ENCODE measurements around the gene OR3A3. TPM values are rescaled to one million over a fixed set of nuclear protein-coding genes. Genes with fewer than 3 reads are reported as not detected.
A peak's percentile ranks its signal among the peaks of the same experiment; 100 is the strongest.
"Not testable (repeated sequence)": the region's sequence is repeated elsewhere in the genome, so short reads cannot be mapped to it uniquely, and the experiment has no call there.

OR3A3 gene
- not detected for total RNA-seq
- polyA plus RNA-seq (ENCODE audit: insufficient read depth, low read depth, low replicate concordance) = not detected
- long read RNA-seq, donor 1 = 0 reads
- long read RNA-seq, donor 2, partial matches to known transcripts = 0 of 1 reads
- long read RNA-seq, donor 2, other reads (novel, unspliced or antisense) = 0 of 1 reads
- long read RNA-seq, donor 3 = 0 reads
- long read RNA-seq, donor 4 = 0 reads
- long read RNA-seq, donor 5 = 0 reads
- long read RNA-seq, donor 6 = 0 reads
- long read RNA-seq, donor 7, partial matches to known transcripts = 0 of 1 reads
- long read RNA-seq, donor 7, other reads (novel, unspliced or antisense) = 0 of 1 reads
- long read RNA-seq, donor 8 = 0 reads
- long read RNA-seq, donor 9 = 0 reads
- long read RNA-seq, donor 10 = 0 reads

DNA sequence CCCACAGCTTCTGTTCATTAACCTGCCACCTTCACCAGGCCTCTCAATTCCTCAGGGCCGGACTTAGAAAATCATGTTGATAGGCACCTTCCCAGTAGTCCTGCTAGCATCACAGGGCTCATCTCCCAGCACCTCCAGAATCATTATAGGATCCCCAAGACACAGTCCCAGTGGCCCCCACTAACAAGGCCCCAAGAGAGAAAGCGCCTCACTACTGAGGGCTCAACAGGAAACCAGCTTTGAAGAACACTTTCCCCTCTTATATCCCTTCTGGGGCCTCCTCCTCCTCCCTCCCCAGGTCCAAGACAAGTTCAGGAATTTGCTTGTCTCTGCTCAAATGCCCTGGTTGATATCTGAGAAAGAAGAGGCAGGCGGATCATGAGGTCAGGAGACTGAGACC, at the start of gene OR3A3:
Gene OR3A3, plus strand, starts transcription at position 301 of the 400 bp plus-strand sequence.
- Histone ChIP-seq H3K36me3 (ENCODE audit: control insufficient read depth in 2 of 3, insufficient read depth in 3 of 3, low read length in 3 of 3) (no peaks in the 10 kb centered on the region), H3K9ac (ENCODE audit: low read length in 3 of 3) (no peak within 1 kb of the TSS), H3K4me3 (ENCODE audit: low read length in 3 of 3) (no peak within 1 kb of the TSS), H3K9me3 (ENCODE audit: control insufficient read depth in 2 of 3, insufficient read depth in 1 of 3, low read length in 3 of 3) (peaks cover 0 to 10% (median 0%) of the 10 kb centered on the region in 3 donors), H3K4me1 (ENCODE audit: control insufficient read depth in 2 of 3, insufficient read depth in 2 of 3, low read depth in 1 of 3, low read length in 3 of 3) (no peaks in the 10 kb centered on the region), H3K27me3 (ENCODE audit: control insufficient read depth, insufficient read depth, low read length) (no peaks in the 10 kb centered on the region), H3K27ac (ENCODE audit: low read depth in 2 of 2, low read length in 2 of 2) (no peak within 1 kb of the TSS)
- intact Hi-C loops (cut with DNase I) = no loop called here
- TF ChIP-seq CTCF (IDR thresholded peaks at IDR 0.05; ENCODE audit: borderline replicate concordance, extremely low read depth, insufficient read depth) = no peak
- FAIRE-seq = no peak
- no peak for DNase-seq

- H3K9me3 ChIP-seq (ENCODE audit: control insufficient read depth in 2 of 3, insufficient read depth in 1 of 3, low read length in 3 of 3); H3K27ac ChIP-seq (ENCODE audit: low read depth in 2 of 2, low read length in 2 of 2); H3K4me1 ChIP-seq (ENCODE audit: control insufficient read depth in 2 of 3, insufficient read depth in 2 of 3, low read depth in 1 of 3, low read length in 3 of 3); H3K4me3 ChIP-seq (ENCODE audit: low read length in 3 of 3); H3K9ac ChIP-seq (ENCODE audit: low read length in 3 of 3); H3K36me3 ChIP-seq (ENCODE audit: control insufficient read depth in 2 of 3, insufficient read depth in 3 of 3, low read length in 3 of 3); H3K27me3 ChIP-seq (ENCODE audit: control insufficient read depth, insufficient read depth, low read length); FAIRE-seq; intact Hi-C loops (cut with DNase I): not testable (repeated sequence)
- DNase-seq = peak in 1 of 5 donors; percentile 32
These were observed 40.0 kb upstream of the OR3A3 start for GRCh38 chr17:3371167-3371566.

- DNase-seq (no peak), FAIRE-seq (no peak)
- Histone ChIP-seq H3K9ac (ENCODE audit: low read length in 3 of 3) (no peak overlapping the region), H3K27ac (ENCODE audit: low read depth in 2 of 2, low read length in 2 of 2) (no peak overlapping the region), H3K27me3 (ENCODE audit: control insufficient read depth, insufficient read depth, low read length) (no peaks in the 10 kb centered on the region), H3K9me3 (ENCODE audit: control insufficient read depth in 2 of 3, insufficient read depth in 1 of 3, low read length in 3 of 3) (peaks cover 0 to 4% (median 0%) of the 10 kb centered on the region in 3 donors), H3K36me3 (ENCODE audit: control insufficient read depth in 2 of 3, insufficient read depth in 3 of 3, low read length in 3 of 3) (no peaks in the 10 kb centered on the region), H3K4me1 (ENCODE audit: control insufficient read depth in 2 of 3, insufficient read depth in 2 of 3, low read depth in 1 of 3, low read length in 3 of 3) (no peaks in the 10 kb centered on the region), H3K4me3 (ENCODE audit: low read length in 3 of 3) (no peak overlapping the region)
- TF ChIP-seq CTCF (IDR thresholded peaks at IDR 0.05; ENCODE audit: borderline replicate concordance, extremely low read depth, insufficient read depth) = no peak
- intact Hi-C loops (cut with DNase I) = no loop called here
These were observed 32.8 kb upstream of the OR3A3 start for GRCh38 chr17:3378321-3378720.

DNA sequence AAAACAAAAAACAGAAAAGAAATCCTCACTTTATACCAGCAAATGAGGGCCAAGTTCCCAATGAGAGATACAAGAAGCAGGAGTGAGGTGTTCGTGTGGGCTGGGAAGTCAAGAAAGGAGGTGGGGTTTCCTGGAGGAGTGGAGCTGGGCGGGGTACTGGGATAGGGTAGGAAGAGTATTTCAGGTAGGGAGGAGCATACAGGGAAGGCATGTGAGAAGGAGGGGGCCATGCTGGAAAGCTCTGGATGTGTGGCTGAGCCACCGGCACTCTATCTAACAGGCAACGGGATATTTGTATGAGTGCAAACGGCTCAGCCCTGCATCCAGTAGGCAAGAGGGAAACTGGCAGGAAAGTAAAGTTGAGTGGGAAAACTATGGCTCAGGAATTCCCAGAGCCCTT, 29.2 kb upstream of the OR3A3 start:
- no peak for TF ChIP-seq CTCF (IDR thresholded peaks at IDR 0.05; ENCODE audit: borderline replicate concordance, extremely low read depth, insufficient read depth)
- no peaks in the 10 kb centered on the region for H3K27me3 ChIP-seq (ENCODE audit: control insufficient read depth, insufficient read depth, low read length)
- H3K4me3 ChIP-seq (ENCODE audit: low read length in 3 of 3) = no peak overlapping the region
- no peaks in the 10 kb centered on the region for H3K4me1 ChIP-seq (ENCODE audit: control insufficient read depth in 2 of 3, insufficient read depth in 2 of 3, low read depth in 1 of 3, low read length in 3 of 3)
- H3K9ac ChIP-seq (ENCODE audit: low read length in 3 of 3) = no peak overlapping the region
- no peak for FAIRE-seq
- intact Hi-C loops (cut with DNase I) = no loop called here
- H3K9me3 ChIP-seq (ENCODE audit: control insufficient read depth in 2 of 3, insufficient read depth in 1 of 3, low read length in 3 of 3) = no peaks in the 10 kb centered on the region
- no peaks in the 10 kb centered on the region for H3K36me3 ChIP-seq (ENCODE audit: control insufficient read depth in 2 of 3, insufficient read depth in 3 of 3, low read length in 3 of 3)
- no peak overlapping the region for H3K27ac ChIP-seq (ENCODE audit: low read depth in 2 of 2, low read length in 2 of 2)
- no peak for DNase-seq

All from kidney (tissue), 22 donors.